Activated CD4-positive, alpha-beta memory T cell treated with anti-CD3 and anti-CD28 coated beads for 36 hours (primary cell): ENCODE results near the gene PGR. TPM values are rescaled to one million over a fixed set of nuclear protein-coding genes. Genes with fewer than 3 reads are reported as not detected.

ENCODE experiments used
- CTCF ChIA-PET: fragments of 350-600 bp; sonication (Branson Sonifier 250); formaldehyde crosslinking; loops from one replicate; lab custom pipeline; 2021; ENCODE audit warnings: antibody characterized with exemption, inconsistent platforms; lab: Charles Lee
- POLR2A ChIA-PET: fragments of 350-600 bp; sonication (Branson Sonifier 250); formaldehyde crosslinking; loops from one replicate; lab custom pipeline; 2021; ENCODE audit warnings: antibody characterized with exemption; lab: Charles Lee
- DNase-seq: peaks from one replicate; pipeline ENCODE4 v3.0.0-alpha.2; 2020
- H3K27ac Mint-ChIP-seq: one replicate; pipeline ENCODE4 v1.8.0; 2021; ENCODE audit warnings: mixed read lengths
- H3K27me3 Mint-ChIP-seq: one replicate; pipeline ENCODE4 v1.8.0; 2021; ENCODE audit warnings: mixed read lengths
- H3K36me3 Mint-ChIP-seq: one replicate; pipeline ENCODE4 v1.8.0; 2021; ENCODE audit warnings: mixed read lengths
- H3K4me1 Mint-ChIP-seq: one replicate; pipeline ENCODE4 v1.8.0; 2021; ENCODE audit warnings: low read depth, mixed read lengths
- H3K4me3 Mint-ChIP-seq: one replicate; pipeline ENCODE4 v1.8.0; 2021; ENCODE audit warnings: mild to moderate bottlenecking, mixed read lengths
- H3K9me3 Mint-ChIP-seq: one replicate; pipeline ENCODE4 v1.8.0; 2021; ENCODE audit warnings: mixed read lengths
- intact Hi-C: fragments of 100-400 bp; cut with micrococcal nuclease; formaldehyde crosslinking; loops from one replicate; pipeline ENCODE4 v1.15.1; 2023
- total RNA-seq, 2 experiments: library from RNA; stranded (reverse); gene quantifications; one replicate each; pipeline ENCODE4 v1.2.3, GENCODE V29; 2021

PGR gene
- total RNA-seq, 2 experiments from 2014 or later, result not detected

DNA sequence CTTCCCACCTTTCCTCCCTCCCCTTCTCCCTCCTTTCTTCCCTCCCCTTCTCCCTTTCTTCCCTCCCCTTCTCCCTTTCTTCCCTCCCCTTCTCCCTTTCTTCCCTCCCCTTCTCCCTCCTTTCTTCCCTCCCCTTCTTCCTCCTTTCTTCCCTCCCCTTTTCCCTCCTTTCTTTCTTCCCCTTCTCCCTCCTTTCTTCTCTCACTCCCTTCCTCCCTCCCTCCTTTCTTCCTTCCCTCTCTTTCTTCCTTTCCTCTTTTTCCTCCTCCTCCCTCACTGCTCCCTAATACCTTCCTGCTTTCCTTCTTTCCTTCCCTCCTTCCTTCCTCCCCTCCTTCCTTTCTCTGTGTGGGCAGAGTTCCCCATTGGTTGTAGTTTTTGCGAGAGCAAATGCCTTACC, 76.1 kb downstream of the PGR start:
- Mint-ChIP-seq H3K9me3 (peaks cover 5% of the 10 kb centered on the region), H3K4me3 (no peak overlapping the region), H3K4me1 (no peaks in the 10 kb centered on the region), H3K27ac (no peak overlapping the region), H3K27me3 (no peaks in the 10 kb centered on the region), H3K36me3 (no peaks in the 10 kb centered on the region)
- ChIA-PET POLR2A (no interaction called here), CTCF (no interaction called here)
- intact Hi-C loops, result no loop called here
- DNase-seq, result no peak

DNA sequence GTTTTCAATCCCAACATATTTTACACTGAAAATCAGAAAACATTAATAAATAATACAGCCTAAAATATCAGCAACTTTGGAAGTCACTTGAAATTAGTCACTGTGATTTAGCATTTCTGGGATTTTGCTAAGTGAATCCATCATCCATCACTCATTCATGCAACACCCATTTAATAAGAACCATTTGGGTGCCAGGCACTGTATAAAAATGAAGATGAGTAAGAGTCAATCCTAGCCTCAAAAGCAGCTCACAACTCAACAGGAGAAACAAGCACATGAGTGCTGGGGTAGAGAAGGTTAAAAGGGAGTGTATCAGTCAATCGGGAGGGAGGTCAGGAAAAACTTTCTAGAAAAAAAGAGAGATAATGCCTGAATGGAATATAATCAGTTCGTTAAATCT, 77.9 kb downstream of the PGR start:
- no peaks in the 10 kb centered on the region for H3K4me1 Mint-ChIP-seq
- H3K27ac Mint-ChIP-seq, result no peak overlapping the region
- intact Hi-C loops, result no loop called here
- H3K4me3 Mint-ChIP-seq, result no peak overlapping the region
- no peak for DNase-seq
- POLR2A ChIA-PET, result no interaction called here
- CTCF ChIA-PET, result no interaction called here
- no peaks in the 10 kb centered on the region for H3K36me3 Mint-ChIP-seq
- peaks cover 2% of the 10 kb centered on the region for H3K9me3 Mint-ChIP-seq
- no peaks in the 10 kb centered on the region for H3K27me3 Mint-ChIP-seq

DNA sequence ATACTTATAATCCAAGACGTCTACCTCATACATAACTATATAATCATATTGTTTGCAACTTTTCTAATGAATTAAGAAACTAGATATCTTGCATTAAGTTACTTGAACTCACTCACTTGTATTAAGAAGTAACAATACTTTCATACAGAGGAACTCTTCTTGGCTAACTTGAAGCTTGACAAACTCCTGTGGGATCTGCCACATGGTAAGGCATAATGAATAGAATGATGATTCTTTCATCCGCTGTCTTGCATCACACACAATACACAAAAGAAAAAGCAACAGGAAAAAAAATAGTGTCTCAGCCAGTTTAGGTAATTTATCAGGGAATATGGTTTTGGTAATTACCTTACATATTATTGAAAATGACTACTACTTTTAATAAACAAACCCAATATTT, 79.8 kb downstream of the PGR start:
- intact Hi-C loops, result no loop called here
- Mint-ChIP-seq H3K27me3 (no peaks in the 10 kb centered on the region), H3K4me1 (no peaks in the 10 kb centered on the region), H3K9me3 (peaks cover 2% of the 10 kb centered on the region), H3K27ac (no peak overlapping the region), H3K36me3 (no peaks in the 10 kb centered on the region), H3K4me3 (no peak overlapping the region)
- ChIA-PET CTCF (no interaction called here), POLR2A (no interaction called here)
- no peak for DNase-seq

- ChIA-PET CTCF (no interaction called here), POLR2A (no interaction called here)
- H3K27ac Mint-ChIP-seq, result no peak overlapping the region
- H3K4me3 Mint-ChIP-seq, result no peak overlapping the region
- H3K9me3 Mint-ChIP-seq, result peaks cover 2% of the 10 kb centered on the region
- no peaks in the 10 kb centered on the region for H3K4me1 Mint-ChIP-seq
- DNase-seq, result no peak
- H3K36me3 Mint-ChIP-seq, result no peaks in the 10 kb centered on the region
- intact Hi-C loops, result no loop called here
- H3K27me3 Mint-ChIP-seq, result no peaks in the 10 kb centered on the region
These were observed 80.5 kb downstream of the PGR start for GRCh38 chr11:101049123-101049522.

DNA sequence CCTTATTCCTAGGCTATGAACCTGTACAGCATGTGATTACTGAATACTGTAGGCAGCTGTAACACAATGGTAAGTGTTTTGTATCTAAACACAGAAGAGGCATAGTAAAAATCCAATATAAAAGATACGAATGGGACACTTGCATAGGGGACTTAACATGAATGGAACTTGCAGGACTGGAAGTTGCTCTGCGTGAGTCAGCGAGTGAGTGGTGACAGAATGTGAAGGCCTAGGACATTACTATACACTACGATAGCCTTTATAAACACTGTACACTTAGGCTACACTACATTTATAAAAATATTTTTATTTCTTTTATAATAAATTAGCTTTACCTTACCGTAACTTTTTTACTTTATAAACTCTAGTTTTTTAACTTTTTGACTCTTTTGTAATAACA, 81.1 kb downstream of the PGR start:
- no peaks in the 10 kb centered on the region for H3K4me1 Mint-ChIP-seq
- no peak for DNase-seq
- no peaks in the 10 kb centered on the region for H3K27me3 Mint-ChIP-seq
- CTCF ChIA-PET, result no interaction called here
- no peak overlapping the region for H3K27ac Mint-ChIP-seq
- POLR2A ChIA-PET, result no interaction called here
- no peak overlapping the region for H3K4me3 Mint-ChIP-seq
- H3K9me3 Mint-ChIP-seq, result peaks cover 2% of the 10 kb centered on the region
- intact Hi-C loops, result no loop called here
- no peaks in the 10 kb centered on the region for H3K36me3 Mint-ChIP-seq

- ChIA-PET CTCF (no interaction called here), POLR2A (no interaction called here)
- Mint-ChIP-seq H3K27ac (no peak overlapping the region), H3K36me3 (no peaks in the 10 kb centered on the region), H3K4me3 (no peak overlapping the region), H3K27me3 (no peaks in the 10 kb centered on the region), H3K9me3 (peaks cover 2% of the 10 kb centered on the region), H3K4me1 (no peaks in the 10 kb centered on the region)
- DNase-seq, result no peak
- intact Hi-C loops, result no loop called here
These were observed 82.7 kb downstream of the PGR start for GRCh38 chr11:101046947-101047346.

- Mint-ChIP-seq H3K9me3 (peaks cover 2% of the 10 kb centered on the region), H3K4me1 (no peaks in the 10 kb centered on the region), H3K27me3 (no peaks in the 10 kb centered on the region), H3K36me3 (no peaks in the 10 kb centered on the region), H3K27ac (no peak overlapping the region), H3K4me3 (no peak overlapping the region)
- CTCF ChIA-PET, result no interaction called here
- intact Hi-C loops, result no loop called here
- no peak for DNase-seq
- POLR2A ChIA-PET, result no interaction called here
These were observed 84.2 kb downstream of the PGR start for GRCh38 chr11:101045415-101045814.

- ChIA-PET CTCF (no interaction called here), POLR2A (no interaction called here)
- H3K36me3 Mint-ChIP-seq, result no peaks in the 10 kb centered on the region
- H3K4me3 Mint-ChIP-seq, result no peak overlapping the region
- H3K27ac Mint-ChIP-seq, result no peak overlapping the region
- DNase-seq, result no peak
- intact Hi-C loops, result no loop called here
- H3K4me1 Mint-ChIP-seq, result no peaks in the 10 kb centered on the region
- peaks cover 2% of the 10 kb centered on the region for H3K9me3 Mint-ChIP-seq
- H3K27me3 Mint-ChIP-seq, result no peaks in the 10 kb centered on the region
These were observed 85.7 kb downstream of the PGR start for GRCh38 chr11:101043940-101044339.

GRCh38 chr11:101035872-101036271, 93.7 kb downstream of the PGR start:
- POLR2A ChIA-PET, result no interaction called here
- no peak overlapping the region for H3K27ac Mint-ChIP-seq
- no peak overlapping the region for H3K4me3 Mint-ChIP-seq
- DNase-seq, result no peak
- H3K27me3 Mint-ChIP-seq, result no peaks in the 10 kb centered on the region
- H3K9me3 Mint-ChIP-seq, result peaks cover 2% of the 10 kb centered on the region
- H3K4me1 Mint-ChIP-seq, result no peaks in the 10 kb centered on the region
- intact Hi-C loops, result no loop called here
- H3K36me3 Mint-ChIP-seq, result no peaks in the 10 kb centered on the region
- CTCF ChIA-PET, result no interaction called here

GRCh38 chr11:101034076-101034475, 95.5 kb downstream of the PGR start:
- Mint-ChIP-seq H3K4me1 (no peaks in the 10 kb centered on the region), H3K27me3 (no peaks in the 10 kb centered on the region)

DNA sequence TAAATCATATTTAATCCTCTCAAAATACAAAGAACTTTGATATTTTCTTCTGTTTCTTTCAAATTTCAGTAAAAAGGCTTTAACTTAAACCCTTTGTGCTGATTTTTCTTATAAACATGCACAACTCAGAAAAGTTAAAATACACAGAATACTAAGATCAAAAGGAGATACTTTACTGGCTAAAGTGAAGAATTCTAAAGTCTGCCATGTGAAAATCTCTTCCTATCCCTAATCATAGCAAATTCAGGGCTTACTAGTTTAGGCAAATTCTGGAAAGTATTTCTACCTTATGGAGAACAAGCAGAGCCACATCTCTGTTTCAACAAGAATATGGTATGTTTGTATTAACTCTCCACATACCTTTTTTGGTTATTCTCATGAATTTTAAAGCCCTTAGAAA, 96.6 kb downstream of the PGR start:
- H3K4me3 Mint-ChIP-seq, result no peak overlapping the region
- CTCF ChIA-PET, result no interaction called here
- POLR2A ChIA-PET, result no interaction called here
- no peaks in the 10 kb centered on the region for H3K4me1 Mint-ChIP-seq
- peaks cover 2% of the 10 kb centered on the region for H3K9me3 Mint-ChIP-seq
- H3K36me3 Mint-ChIP-seq, result no peaks in the 10 kb centered on the region
- H3K27me3 Mint-ChIP-seq, result no peaks in the 10 kb centered on the region
- intact Hi-C loops, result no loop called here
- H3K27ac Mint-ChIP-seq, result no peak overlapping the region
- no peak for DNase-seq

More at GRCh38 chr11:101034076-101034475, 95.5 kb downstream of the PGR start:
- intact Hi-C loops, result no loop called here
- no peak for DNase-seq
- H3K9me3 Mint-ChIP-seq, result peaks cover 2% of the 10 kb centered on the region
- no peak overlapping the region for H3K4me3 Mint-ChIP-seq
- POLR2A ChIA-PET, result no interaction called here
- no peaks in the 10 kb centered on the region for H3K36me3 Mint-ChIP-seq
- H3K27ac Mint-ChIP-seq, result no peak overlapping the region
- CTCF ChIA-PET, result no interaction called here

- no peaks in the 10 kb centered on the region for H3K4me1 Mint-ChIP-seq
- no peak for DNase-seq
- CTCF ChIA-PET, result interaction anchor here (1.3 kb wide), 1 partner anchor 9 kb away, joined by 3 read pairs; no protein-coding TSS in a partner anchor
- H3K9me3 Mint-ChIP-seq, result peaks cover 2% of the 10 kb centered on the region
- POLR2A ChIA-PET, result no interaction called here
- no peaks in the 10 kb centered on the region for H3K27me3 Mint-ChIP-seq
- H3K27ac Mint-ChIP-seq, result no peak overlapping the region
- H3K4me3 Mint-ChIP-seq, result no peak overlapping the region
- intact Hi-C loops, result no loop called here
- H3K36me3 Mint-ChIP-seq, result no peaks in the 10 kb centered on the region
These were observed 97.9 kb downstream of the PGR start for GRCh38 chr11:101031713-101032112.

DNA sequence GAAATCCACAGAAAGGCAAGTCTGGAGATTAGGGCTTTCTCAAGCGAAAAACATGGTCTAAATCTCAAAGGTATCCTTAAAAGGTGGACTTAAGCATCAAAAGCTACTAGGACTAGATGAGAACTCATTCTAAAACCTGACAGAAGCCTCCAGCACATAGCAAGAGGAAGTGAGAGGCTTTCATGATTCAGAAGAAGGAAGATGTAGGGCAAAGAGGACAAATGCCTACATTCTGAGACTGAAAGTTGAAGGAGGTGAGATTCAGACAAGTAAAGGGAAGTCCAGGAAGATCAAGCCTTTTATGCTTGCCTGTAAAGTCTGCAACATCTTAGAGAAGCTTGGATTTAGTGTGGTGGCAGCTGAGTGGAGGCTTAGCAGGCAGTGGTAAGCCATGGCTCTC, 98.9 kb downstream of the PGR start:
- Mint-ChIP-seq H3K27ac (no peak overlapping the region), H3K4me1 (no peaks in the 10 kb centered on the region), H3K9me3 (peaks cover 2% of the 10 kb centered on the region), H3K4me3 (no peak overlapping the region), H3K36me3 (no peaks in the 10 kb centered on the region), H3K27me3 (no peaks in the 10 kb centered on the region)
- intact Hi-C loops, result no loop called here
- POLR2A ChIA-PET, result no interaction called here
- no peak for DNase-seq
- CTCF ChIA-PET, result interaction anchor here (1.3 kb wide), 1 partner anchor 8 kb away, joined by 3 read pairs; no protein-coding TSS in a partner anchor
